ENCODE measurements around the gene YTHDF2. TPM values are rescaled to one million over a fixed set of nuclear protein-coding genes. Genes with fewer than 3 reads are reported as not detected.
"Not testable (repeated sequence)": the region's sequence is repeated elsewhere in the genome, so short reads cannot be mapped to it uniquely, and the experiment has no call there.

Gene YTHDF2
- polyA plus RNA-seq (2011; rRNA removed), result 73.6 and 85.1 TPM in 2 replicates
- polyA minus RNA-seq (2011; rRNA and poly(A)+ RNA removed), result 130 and 139 TPM in 2 replicates

GRCh38 chr1:28736450-28737306 is at the start of gene YTHDF2:
TSS of gene YTHDF2 (plus strand) at chr1:28736940. CDS start at chr1:28737121, 181 bp downstream.
- Histone ChIP-seq H3K9me3 (ENCODE audit: control insufficient read depth, insufficient read depth, low read length) (no peaks in the 10 kb centered on the region; the same call in 1 of the 2 replicates), H3K27me3 (ENCODE audit: control insufficient read depth, insufficient read depth, low read length) (no peaks in the 10 kb centered on the region), H3K27ac (ENCODE audit: low read depth, low read length) (peak within 1 kb of the TSS; percentile 87), H3K4me3 (ENCODE audit: low read depth, low read length) (peak within 1 kb of the TSS; percentile 77)
- ChIA-PET POLR2A (interaction anchor here (0.6 to 2.2 kb wide), 31 partner anchors 9 to 445 kb away, joined by 3 to 39 read pairs (median 5); partner anchors contain the start of genes GMEB1, RNU11, SRSF4 and TAF12), CTCF (interaction anchor here (0.5 to 2.3 kb wide), 63 partner anchors 8 to 1081 kb away, joined by 3 to 66 read pairs (median 4); partner anchors contain the start of genes GMEB1, RNU11 and SRSF4)
- peak; percentile 82 for DNase-seq (ENCODE audit: low read depth, low spot score)
- TF ChIP-seq, protein P1, sequence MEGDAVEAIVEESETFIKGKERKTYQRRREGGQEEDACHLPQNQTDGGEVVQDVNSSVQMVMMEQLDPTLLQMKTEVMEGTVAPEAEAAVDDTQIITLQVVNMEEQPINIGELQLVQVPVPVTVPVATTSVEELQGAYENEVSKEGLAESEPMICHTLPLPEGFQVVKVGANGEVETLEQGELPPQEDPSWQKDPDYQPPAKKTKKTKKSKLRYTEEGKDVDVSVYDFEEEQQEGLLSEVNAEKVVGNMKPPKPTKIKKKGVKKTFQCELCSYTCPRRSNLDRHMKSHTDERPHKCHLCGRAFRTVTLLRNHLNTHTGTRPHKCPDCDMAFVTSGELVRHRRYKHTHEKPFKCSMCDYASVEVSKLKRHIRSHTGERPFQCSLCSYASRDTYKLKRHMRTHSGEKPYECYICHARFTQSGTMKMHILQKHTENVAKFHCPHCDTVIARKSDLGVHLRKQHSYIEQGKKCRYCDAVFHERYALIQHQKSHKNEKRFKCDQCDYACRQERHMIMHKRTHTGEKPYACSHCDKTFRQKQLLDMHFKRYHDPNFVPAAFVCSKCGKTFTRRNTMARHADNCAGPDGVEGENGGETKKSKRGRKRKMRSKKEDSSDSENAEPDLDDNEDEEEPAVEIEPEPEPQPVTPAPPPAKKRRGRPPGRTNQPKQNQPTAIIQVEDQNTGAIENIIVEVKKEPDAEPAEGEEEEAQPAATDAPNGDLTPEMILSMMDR (IDR thresholded peaks at IDR 0.05; ENCODE audit: low read depth, low read length), result peak; percentile 89

DNA sequence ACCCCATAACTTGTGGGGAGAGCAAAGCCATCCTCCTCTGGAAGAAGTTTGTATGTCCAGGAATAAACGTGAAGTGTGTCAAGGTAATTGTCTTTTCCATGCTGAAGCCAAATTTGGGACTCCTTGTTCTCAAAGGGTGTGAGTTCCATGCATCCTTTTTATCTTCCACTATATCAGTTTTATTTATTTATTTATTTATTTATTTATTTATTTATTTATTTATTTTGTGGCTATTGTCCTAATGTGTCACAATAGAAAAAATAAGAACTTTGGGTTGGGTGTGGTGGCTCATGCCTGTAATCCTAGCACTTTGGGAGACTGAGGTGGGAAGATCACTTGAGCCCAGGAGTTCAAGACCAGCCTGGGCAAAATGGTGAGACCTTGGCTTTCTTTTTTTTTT is 45.1 kb upstream of the YTHDF2 start:
- H3K27me3 ChIP-seq (ENCODE audit: control insufficient read depth, insufficient read depth, low read length); H3K9me3 ChIP-seq (ENCODE audit: control insufficient read depth, insufficient read depth, low read length); H3K4me3 ChIP-seq (ENCODE audit: low read depth, low read length); DNase-seq (ENCODE audit: low read depth, low spot score); H3K27ac ChIP-seq (ENCODE audit: low read depth, low read length); POLR2A ChIA-PET: not testable (repeated sequence)
- CTCF ChIA-PET, result interaction anchor here (0.6 kb wide), 1 partner anchor 9 kb away, joined by 3 read pairs; no protein-coding TSS in a partner anchor

DNA sequence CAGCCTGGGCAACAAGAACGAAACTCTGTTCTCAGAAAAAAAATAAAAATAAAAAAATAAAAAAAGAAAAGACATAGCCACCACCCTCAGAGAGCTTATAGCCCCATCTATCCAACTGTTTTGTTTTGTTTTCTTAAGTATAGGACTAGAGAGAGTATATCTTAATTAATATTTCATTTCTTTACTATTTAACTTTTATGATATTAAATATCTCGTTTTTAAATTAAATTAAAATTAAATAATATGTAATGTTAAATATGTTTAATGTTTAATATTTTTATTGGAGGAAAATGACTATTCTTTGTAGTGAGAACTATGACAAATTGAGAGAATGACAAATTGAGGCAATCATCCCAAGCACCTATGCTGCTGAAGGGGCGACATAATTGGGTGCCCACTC is 33.1 kb upstream of the YTHDF2 start:
- no peaks in the 10 kb centered on the region for H3K9me3 ChIP-seq (ENCODE audit: control insufficient read depth, insufficient read depth, low read length)
- ChIA-PET CTCF (interaction anchor here (2.1 kb wide), 1 partner anchor 33 kb away, joined by 16 read pairs; the partner anchor contains the start of gene YTHDF2), POLR2A (interaction anchor here (0.8 to 1.1 kb wide), 2 partner anchors 26 to 33 kb away, joined by 3 to 8 read pairs; partner anchors contain the start of gene YTHDF2)
- TF ChIP-seq, protein P1 (IDR thresholded peaks at IDR 0.05; ENCODE audit: low read depth, low read length), result no peak
- H3K27ac ChIP-seq (ENCODE audit: low read depth, low read length), result no peak overlapping the region
- H3K4me3 ChIP-seq (ENCODE audit: low read depth, low read length), result no peak overlapping the region
- no peaks in the 10 kb centered on the region for H3K27me3 ChIP-seq (ENCODE audit: control insufficient read depth, insufficient read depth, low read length)
- no peak for DNase-seq (ENCODE audit: low read depth, low spot score)

DNA sequence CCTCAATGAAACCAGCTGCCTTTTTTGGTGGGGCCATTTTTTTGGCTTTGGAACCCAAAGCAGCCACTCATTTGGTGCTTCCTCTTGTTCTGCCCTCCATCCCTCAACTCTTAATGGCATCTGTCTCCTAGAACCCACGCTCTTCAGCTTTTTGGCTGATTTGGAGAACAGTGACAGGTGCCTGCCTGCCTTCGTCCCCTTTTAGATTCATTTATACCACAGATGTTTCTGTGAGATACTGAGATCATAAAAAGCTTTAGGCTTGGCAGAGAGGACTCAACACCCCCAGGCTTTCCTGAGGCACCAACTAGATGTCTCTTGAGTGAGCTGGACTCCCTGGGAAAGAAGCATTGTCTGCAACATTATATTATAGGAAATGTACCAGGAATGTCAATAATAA is 20.4 kb upstream of the YTHDF2 start:
- ChIA-PET CTCF (interaction anchor here (0.6 to 1.4 kb wide), 2 partner anchors 74 to 161 kb away, joined by 8 read pairs; no protein-coding TSS in a partner anchor), POLR2A (interaction anchor here (1.1 kb wide), 1 partner anchor 68 kb away, joined by 3 read pairs; the partner anchor contains the start of gene RNU11)
- Histone ChIP-seq H3K4me3 (ENCODE audit: low read depth, low read length) (no peak overlapping the region), H3K27me3 (ENCODE audit: control insufficient read depth, insufficient read depth, low read length) (no peaks in the 10 kb centered on the region), H3K9me3 (ENCODE audit: control insufficient read depth, insufficient read depth, low read length) (no peaks in the 10 kb centered on the region; the same call in 1 of the 2 replicates), H3K27ac (ENCODE audit: low read depth, low read length) (no peak overlapping the region)
- TF ChIP-seq, protein P1 (IDR thresholded peaks at IDR 0.05; ENCODE audit: low read depth, low read length), result no peak
- DNase-seq (ENCODE audit: low read depth, low spot score), result no peak

GRCh38 chr1:28718166-28718565 is 18.6 kb upstream of the YTHDF2 start:
- H3K9me3 ChIP-seq (ENCODE audit: control insufficient read depth, insufficient read depth, low read length), result no peaks in the 10 kb centered on the region; the same call in 1 of the 2 replicates
- TF ChIP-seq, protein P1 (IDR thresholded peaks at IDR 0.05; ENCODE audit: low read depth, low read length), result no peak
- H3K27me3 ChIP-seq (ENCODE audit: control insufficient read depth, insufficient read depth, low read length), result no peaks in the 10 kb centered on the region
- no peak overlapping the region for H3K4me3 ChIP-seq (ENCODE audit: low read depth, low read length)
- CTCF ChIA-PET, result interaction anchor here (1.1 to 2.6 kb wide), 2 partner anchors 18 to 159 kb away, joined by 3 to 41 read pairs; partner anchors contain the start of gene YTHDF2
- H3K27ac ChIP-seq (ENCODE audit: low read depth, low read length), result no peak overlapping the region
- no peak for DNase-seq (ENCODE audit: low read depth, low spot score)
- POLR2A ChIA-PET, result interaction anchor here (1.3 to 1.5 kb wide), 2 partner anchors 18 to 69 kb away, joined by 4 read pairs; partner anchors contain the start of gene YTHDF2

Measured in AG04450 (cell line).